SU-DHL-6 (cell line): ENCODE data around the gene MCOLN1.

Experiments
- H2AFZ ChIP-seq: fragments of 200-600 bp; sonication (generic); 2 replicates; pipeline ENCODE4 v1.6.1; 2014; ENCODE audit warnings: low read depth, mild to moderate bottlenecking, moderate library complexity, mixed read lengths, antibody characterized with exemption, low read length; ENCODE audit not compliant: severe bottlenecking
- H3F3A ChIP-seq: fragments of 200-600 bp; shearing (Covaris generic); 2 replicates; pipeline ENCODE4 v1.6.0; 2016; ENCODE audit warnings: antibody characterized with exemption, mild to moderate bottlenecking; ENCODE audit not compliant: insufficient read depth
- H3K27ac ChIP-seq: fragments of 200-600 bp; sonication (generic); 2 replicates; pipeline ENCODE4 v1.5.1; 2016; ENCODE audit warnings: low read depth, mild to moderate bottlenecking, low read length, moderate library complexity, mixed read lengths
- H3K27me3 ChIP-seq: fragments of 200-600 bp; sonication (generic), shearing (Covaris generic); 2 replicates; pipeline ENCODE4 v1.6.0; 2014; ENCODE audit warnings: mild to moderate bottlenecking, low read length
- H3K36me3 ChIP-seq: fragments of 200-600 bp; sonication (generic); 2 replicates; pipeline ENCODE4 v1.6.1; 2014; ENCODE audit warnings: mild to moderate bottlenecking, low read length, mixed read lengths
- H3K4me2 ChIP-seq: fragments of 300-600, 200-600 bp; shearing (Covaris generic), sonication (generic); 2 replicates; pipeline ENCODE4 v1.6.0; 2014; ENCODE audit warnings: low read length, low read depth, mild to moderate bottlenecking; ENCODE audit not compliant: poor library complexity, severe bottlenecking
- H3K4me3 ChIP-seq: fragments of 200-600 bp; sonication (generic); 2 replicates; pipeline ENCODE4 v1.5.1; 2014; ENCODE audit warnings: antibody characterized with exemption, low read length, mild to moderate bottlenecking, mixed read lengths; ENCODE audit not compliant: insufficient read depth, poor library complexity, severe bottlenecking
- H3K79me2 ChIP-seq: fragments of 200-600 bp; sonication (generic); 2 replicates; pipeline ENCODE4 v1.6.1; 2014; ENCODE audit warnings: mild to moderate bottlenecking, low read length, moderate library complexity; ENCODE audit not compliant: insufficient read depth
- H3K9ac ChIP-seq: fragments of 200-600 bp; sonication (generic); 2 replicates; pipeline ENCODE4 v1.7.0; 2014; ENCODE audit warnings: mild to moderate bottlenecking, low read length
- H3K9me2 ChIP-seq: fragments of 200-600 bp; sonication (generic); replicated peaks from 2 replicates; pipeline ENCODE4 v1.6.1; 2014; ENCODE audit warnings: low read length; ENCODE audit not compliant: insufficient read depth
- H3K9me3 ChIP-seq: fragments of 200-600 bp; sonication (generic); 2 replicates; pipeline ENCODE4 v1.6.1; 2014; ENCODE audit warnings: low read length, mixed read lengths; ENCODE audit not compliant: insufficient read depth
- H4K20me1 ChIP-seq: fragments of 200-600 bp; sonication (generic); 2 replicates; pipeline ENCODE4 v1.6.1; 2014; ENCODE audit warnings: low read depth, mild to moderate bottlenecking, antibody characterized with exemption, low read length, moderate library complexity, mixed read lengths
- CTCF ChIP-seq: fragments of 200-600 bp; sonication (generic); IDR thresholded peaks from one replicate; pipeline ENCODE4 v1.5.1; 2017; ENCODE audit warnings: antibody characterized with exemption, mild to moderate bottlenecking, low read length, moderate library complexity; ENCODE audit not compliant: insufficient read depth, poor library complexity, severe bottlenecking
- EZH2phosphoT487 ChIP-seq: fragments of 200-600 bp; sonication (generic), shearing (Covaris generic); conservative IDR thresholded peaks from 2 replicates; pipeline ENCODE4 v1.6.1; 2018; ENCODE audit warnings: mild to moderate bottlenecking, antibody characterized with exemption, low read length, moderate library complexity, mixed read lengths

MCOLN1 gene

GRCh38 chr19:7482584-7483439 is 39.6 kb upstream of the MCOLN1 start:
- no peaks in the 10 kb centered on the region for H3K79me2 ChIP-seq
- no peak overlapping the region for H3K27ac ChIP-seq
- no peaks in the 10 kb centered on the region for H3K9me3 ChIP-seq
- H3K27me3 ChIP-seq = no peaks in the 10 kb centered on the region
- TF ChIP-seq CTCF (no peak), EZH2phosphoT487 (no peak)
- H2AFZ ChIP-seq = no peak overlapping the region
- H4K20me1 ChIP-seq = no peaks in the 10 kb centered on the region
- no peak overlapping the region for H3K9ac ChIP-seq
- no peaks in the 10 kb centered on the region for H3F3A ChIP-seq
- no peaks in the 10 kb centered on the region for H3K9me2 ChIP-seq
- H3K4me2 ChIP-seq = no peak overlapping the region
- H3K4me3 ChIP-seq = no peak overlapping the region
- no peaks in the 10 kb centered on the region for H3K36me3 ChIP-seq

GRCh38 chr19:7483720-7484201 is 38.7 kb upstream of the MCOLN1 start:
- Histone ChIP-seq H3K79me2 (no peaks in the 10 kb centered on the region), H3K4me2 (no peak overlapping the region), H4K20me1 (no peaks in the 10 kb centered on the region), H2AFZ (no peak overlapping the region), H3F3A (no peaks in the 10 kb centered on the region), H3K9me2 (no peaks in the 10 kb centered on the region), H3K4me3 (no peak overlapping the region), H3K27me3 (no peaks in the 10 kb centered on the region), H3K36me3 (no peaks in the 10 kb centered on the region), H3K9me3 (no peaks in the 10 kb centered on the region), H3K27ac (no peak overlapping the region), H3K9ac (no peak overlapping the region)
- TF ChIP-seq CTCF (no peak), EZH2phosphoT487 (no peak)

- TF ChIP-seq CTCF (no peak), EZH2phosphoT487 (no peak)
- H4K20me1 ChIP-seq = no peaks in the 10 kb centered on the region
- no peak overlapping the region for H2AFZ ChIP-seq
- H3F3A ChIP-seq = no peaks in the 10 kb centered on the region
- H3K9me3 ChIP-seq = no peaks in the 10 kb centered on the region
- H3K4me3 ChIP-seq = no peak overlapping the region
- H3K4me2 ChIP-seq = no peak overlapping the region
- H3K27ac ChIP-seq = no peak overlapping the region
- H3K79me2 ChIP-seq = no peaks in the 10 kb centered on the region
- no peaks in the 10 kb centered on the region for H3K27me3 ChIP-seq
- H3K9me2 ChIP-seq = no peaks in the 10 kb centered on the region
- H3K9ac ChIP-seq = no peak overlapping the region
- H3K36me3 ChIP-seq = no peaks in the 10 kb centered on the region
These were observed 35.5 kb upstream of the MCOLN1 start for GRCh38 chr19:7486923-7487322.
